Testis (tissue), 3 donors: ENCODE measurements around the gene MTIF2. TPM values are rescaled to one million over a fixed set of nuclear protein-coding genes. Genes with fewer than 3 reads are reported as not detected.
A peak's percentile ranks its signal among the peaks of the same experiment; 100 is the strongest.
"Not testable (repeated sequence)": the region's sequence is repeated elsewhere in the genome, so short reads cannot be mapped to it uniquely, and the experiment has no call there.

ENCODE experiments used
- DNase-seq: peaks from one replicate; pipeline ENCODE4 v3.0.0-alpha.2; 2019
- H3K27ac ChIP-seq, 2 donors: fragments of 200-600 bp; sonication (generic); one replicate each; pipeline ENCODE4 v1.5.1; 2019
- H3K27me3 ChIP-seq: fragments of 200-600 bp; sonication (generic); one replicate; pipeline ENCODE4 v1.5.1; 2019
- H3K36me3 ChIP-seq: fragments of 200-600 bp; sonication (generic); one replicate; pipeline ENCODE4 v1.5.1; 2017; ENCODE audit warnings: low read depth; ENCODE audit errors: missing control alignments
- H3K4me1 ChIP-seq: fragments of 200-600 bp; sonication (generic); one replicate; pipeline ENCODE4 v1.5.1; 2019
- H3K4me3 ChIP-seq, 2 donors: fragments of 200-600 bp; sonication (generic); one replicate each; pipeline ENCODE4 v1.5.1; 2017 to 2019
- H3K9me3 ChIP-seq: fragments of 200-600 bp; sonication (generic); one replicate; pipeline ENCODE4 v1.5.1; 2017
- POLR2A ChIP-seq: fragments of 450-650 bp; IDR thresholded peaks from one replicate; pipeline ENCODE4 v1.6.1; 2017; ENCODE audit warnings: antibody characterized with exemption, mild to moderate bottlenecking, moderate library complexity
- WGBS, 2 donors: methylation state at CpG; one replicate each; pipeline ENCODE4 v1.1.5; 2018; 5-methylcytosine and 5-hydroxymethylcytosine counted together
- intact Hi-C: fragments of 100-400 bp; cut with DNase I; formaldehyde crosslinking; loops from one replicate; pipeline ENCODE4 v1.15.1; 2023; ENCODE audit warnings: low total_unique reads
- polyA plus RNA-seq: library from polyadenylated mRNA; stranded (reverse); fragments of 350-450 nt; fragmentation: Illumina TruSeq; extraction: RNeasy Lipid Tissue Mini Kit (QIAGEN cat#74804); gene quantifications from one replicate; pipeline ENCODE4 v1.2.3, GENCODE V29; 2014; ENCODE audit warnings: low read depth, low replicate concordance; ENCODE audit not compliant: insufficient read depth
- total RNA-seq, 2 donors: library from RNA; depleted of rRNA; stranded (reverse); fragments of >200 nt; gene quantifications; one replicate each; pipeline ENCODE4 v1.2.3, GENCODE V29; 2016
- TF ChIP-seq, protein P1 (sequence below), 3 experiments: fragments of 450-650 bp in 2 of 3; fragments of 200-600 bp in 1 of 3; sonication (generic) in 1 of 3; IDR thresholded peaks; one replicate each; pipeline ENCODE4 v1.5.1; 2016 to 2019; ENCODE audit warnings: antibody characterized with exemption in 3 of 3, mild to moderate bottlenecking in 2 of 3, moderate library complexity in 1 of 3

The MTIF2 gene
- total and polyA plus RNA-seq, 3 donors from 2014 or later, result 15.0 to 23.9 (median 19.6) TPM

DNA sequence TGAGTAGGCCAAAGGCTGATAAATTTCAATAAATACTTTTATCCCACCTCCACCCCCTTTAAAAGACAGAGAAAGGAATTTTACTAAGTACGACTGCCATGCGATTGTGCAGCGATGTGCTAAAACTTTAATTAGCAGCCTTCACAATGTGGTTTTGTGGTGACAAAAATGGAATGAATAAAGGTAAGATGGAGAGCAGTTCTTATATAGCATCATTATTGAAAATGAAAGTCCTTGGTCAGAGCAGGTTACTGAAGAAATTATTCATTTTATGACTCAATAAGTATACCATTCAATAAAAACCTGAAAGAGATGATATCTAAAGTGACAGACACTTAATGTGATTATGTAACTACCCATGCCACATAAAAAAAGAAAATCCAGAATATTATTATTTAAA lies 33.2 kb upstream of the MTIF2 start:
- no peaks in the 10 kb centered on the region for H3K27me3 ChIP-seq
- H3K27ac ChIP-seq, result no peak overlapping the region
- 94 to 97% methylated on average over 3 of the region's 3 CpGs for WGBS, 2 donors
- H3K9me3 ChIP-seq, result no peaks in the 10 kb centered on the region
- H3K36me3 ChIP-seq, result no peaks in the 10 kb centered on the region
- intact Hi-C loops, result no loop called here
- no peaks in the 10 kb centered on the region for H3K4me1 ChIP-seq
- TF ChIP-seq, protein P1, sequence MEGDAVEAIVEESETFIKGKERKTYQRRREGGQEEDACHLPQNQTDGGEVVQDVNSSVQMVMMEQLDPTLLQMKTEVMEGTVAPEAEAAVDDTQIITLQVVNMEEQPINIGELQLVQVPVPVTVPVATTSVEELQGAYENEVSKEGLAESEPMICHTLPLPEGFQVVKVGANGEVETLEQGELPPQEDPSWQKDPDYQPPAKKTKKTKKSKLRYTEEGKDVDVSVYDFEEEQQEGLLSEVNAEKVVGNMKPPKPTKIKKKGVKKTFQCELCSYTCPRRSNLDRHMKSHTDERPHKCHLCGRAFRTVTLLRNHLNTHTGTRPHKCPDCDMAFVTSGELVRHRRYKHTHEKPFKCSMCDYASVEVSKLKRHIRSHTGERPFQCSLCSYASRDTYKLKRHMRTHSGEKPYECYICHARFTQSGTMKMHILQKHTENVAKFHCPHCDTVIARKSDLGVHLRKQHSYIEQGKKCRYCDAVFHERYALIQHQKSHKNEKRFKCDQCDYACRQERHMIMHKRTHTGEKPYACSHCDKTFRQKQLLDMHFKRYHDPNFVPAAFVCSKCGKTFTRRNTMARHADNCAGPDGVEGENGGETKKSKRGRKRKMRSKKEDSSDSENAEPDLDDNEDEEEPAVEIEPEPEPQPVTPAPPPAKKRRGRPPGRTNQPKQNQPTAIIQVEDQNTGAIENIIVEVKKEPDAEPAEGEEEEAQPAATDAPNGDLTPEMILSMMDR (IDR thresholded peaks at IDR 0.05), result no peak
- no peak for TF ChIP-seq POLR2A
- H3K4me3 ChIP-seq, result no peak overlapping the region
- DNase-seq, result no peak

DNA sequence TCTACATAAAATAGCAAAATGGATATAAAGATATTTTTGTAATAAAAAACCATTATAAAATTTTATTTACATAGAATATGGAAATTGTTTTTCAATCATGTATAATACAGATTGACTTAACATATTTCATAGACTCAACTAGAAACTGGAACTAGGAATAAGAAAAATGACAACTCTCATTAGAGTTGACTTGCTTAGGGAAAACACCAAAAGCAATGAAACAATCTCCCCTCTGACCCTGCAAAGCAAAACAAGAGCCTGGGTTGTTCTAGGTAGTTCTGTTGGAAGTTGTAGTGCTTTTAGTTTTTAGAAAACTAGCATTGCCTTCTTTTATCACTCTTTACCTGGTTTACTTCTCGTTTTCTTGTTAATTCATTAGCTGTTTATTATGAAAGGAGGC lies 32.2 kb upstream of the MTIF2 start:
- Histone ChIP-seq H3K4me1 (no peaks in the 10 kb centered on the region), H3K27ac (no peak overlapping the region), H3K36me3 (no peaks in the 10 kb centered on the region), H3K27me3 (no peaks in the 10 kb centered on the region), H3K9me3 (no peaks in the 10 kb centered on the region), H3K4me3 (no peak overlapping the region)
- no peak for TF ChIP-seq POLR2A
- TF ChIP-seq, protein P1 (IDR thresholded peaks at IDR 0.05), result no peak
- 90 to 93% methylated on average over 1 of the region's 1 CpG for WGBS, 2 donors
- DNase-seq, result no peak
- intact Hi-C loops, result no loop called here

DNA sequence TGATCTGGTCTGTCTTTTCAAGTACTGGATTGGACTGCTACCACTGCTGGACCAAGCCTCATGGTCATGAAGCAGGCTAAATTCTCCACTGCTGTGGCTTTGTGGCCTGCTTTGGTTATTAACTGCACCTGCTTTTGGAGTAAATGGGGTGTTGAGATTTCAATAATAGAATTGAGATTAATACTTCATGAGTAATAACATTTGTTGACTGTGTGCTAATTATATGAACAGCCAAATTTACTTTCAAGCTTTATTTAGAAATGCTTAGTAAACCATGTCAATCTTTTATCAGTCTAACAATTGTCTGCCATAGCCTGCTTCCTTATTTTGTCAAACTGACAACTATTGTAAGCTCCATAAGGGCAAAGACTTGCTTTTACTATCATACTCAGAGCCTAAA lies 27.4 kb upstream of the MTIF2 start:
- Histone ChIP-seq H3K27ac (no peak overlapping the region), H3K9me3 (no peaks in the 10 kb centered on the region), H3K36me3 (no peaks in the 10 kb centered on the region), H3K4me1 (no peaks in the 10 kb centered on the region), H3K27me3 (no peaks in the 10 kb centered on the region), H3K4me3 (no peak overlapping the region)
- DNase-seq, result no peak
- intact Hi-C loops, result no loop called here
- TF ChIP-seq POLR2A, result no peak
- TF ChIP-seq, protein P1 (IDR thresholded peaks at IDR 0.05), result no peak

DNA sequence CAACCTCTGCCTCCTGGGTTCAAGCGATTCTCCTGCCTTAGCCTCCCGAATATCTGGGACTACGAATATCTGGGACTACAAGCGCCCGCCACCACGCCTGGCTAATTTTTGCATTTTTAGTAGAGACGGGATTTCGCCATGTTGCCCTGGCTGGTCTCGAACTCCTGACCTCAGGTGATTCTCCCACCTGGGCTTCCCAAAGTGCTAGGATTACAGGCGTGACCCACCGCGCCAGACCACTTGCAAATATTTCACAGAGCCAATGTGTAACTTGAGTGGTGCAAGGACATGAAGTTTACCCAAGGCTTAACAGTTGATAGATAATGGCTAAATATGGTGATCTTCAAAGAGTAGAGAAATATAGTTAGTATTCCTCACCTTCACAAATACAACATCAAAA lies 14.1 kb upstream of the MTIF2 start:
- Histone ChIP-seq H3K9me3 (no peaks in the 10 kb centered on the region), H3K27me3 (no peaks in the 10 kb centered on the region), H3K36me3 (no peaks in the 10 kb centered on the region), H3K27ac (peak overlapping the region; percentile 88 to 90), H3K4me1 (peaks cover 7% of the 10 kb centered on the region), H3K4me3 (peak overlapping the region; percentile 66 to 71)
- intact Hi-C loops, result no loop called here
- no peak for TF ChIP-seq POLR2A
- TF ChIP-seq, protein P1 (IDR thresholded peaks at IDR 0.05), result no peak
- DNase-seq, result no peak
- WGBS, 2 donors, result 82 to 90% methylated on average over 12 of the region's 12 CpGs

DNA sequence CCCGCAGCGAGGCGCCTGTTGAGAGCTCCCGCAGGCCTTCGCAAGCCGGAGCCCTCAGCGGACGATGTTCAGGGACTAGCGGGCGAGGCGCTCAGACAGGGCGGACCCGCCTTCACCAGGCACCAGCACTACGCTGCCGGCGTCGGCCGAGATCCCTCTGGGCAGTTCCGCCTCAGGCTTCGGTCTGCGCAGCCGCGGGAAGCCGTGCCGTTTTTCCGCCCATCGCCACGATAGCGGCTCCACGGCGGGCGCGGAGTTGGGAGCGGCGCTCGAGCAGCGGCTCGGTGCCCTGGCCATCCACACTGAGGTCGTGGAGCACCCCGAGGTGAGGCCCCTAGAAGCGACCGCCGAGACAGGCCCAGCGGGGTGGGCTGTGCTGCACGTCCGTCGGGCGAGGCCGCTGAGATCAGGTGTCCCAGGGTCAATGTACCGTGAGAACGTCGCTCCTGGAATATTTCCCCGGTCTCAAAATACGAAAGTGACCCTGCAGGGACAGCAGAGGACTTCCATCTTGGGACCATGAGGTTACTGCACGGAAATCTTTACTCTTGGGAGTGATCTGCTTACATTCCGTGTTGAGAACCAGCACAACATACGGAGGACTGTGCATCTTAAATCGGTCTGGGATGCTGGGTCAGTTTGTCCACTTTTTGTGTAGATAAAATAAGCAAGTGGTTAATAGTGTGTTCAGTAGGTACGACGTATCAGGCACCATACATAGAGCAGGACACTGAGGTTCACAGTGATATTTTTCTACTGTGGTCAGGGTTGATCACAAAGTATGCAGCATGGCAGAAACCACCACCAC lies 13.3 kb upstream of the MTIF2 start:
- Histone ChIP-seq H3K4me3 (peak overlapping the region; percentile 66 to 71), H3K4me1 (peaks cover 7% of the 10 kb centered on the region), H3K27me3 (no peaks in the 10 kb centered on the region), H3K36me3 (no peaks in the 10 kb centered on the region), H3K27ac (peak overlapping the region; percentile 88 to 90), H3K9me3 (no peaks in the 10 kb centered on the region)
- DNase-seq, result peak; percentile 86
- TF ChIP-seq, protein P1 (IDR thresholded peaks at IDR 0.05), result no peak
- TF ChIP-seq POLR2A, result no peak
- intact Hi-C loops, result no loop called here
- WGBS, 2 donors, result 0% methylated on average over 19 to 59 of the region's 60 CpGs

DNA sequence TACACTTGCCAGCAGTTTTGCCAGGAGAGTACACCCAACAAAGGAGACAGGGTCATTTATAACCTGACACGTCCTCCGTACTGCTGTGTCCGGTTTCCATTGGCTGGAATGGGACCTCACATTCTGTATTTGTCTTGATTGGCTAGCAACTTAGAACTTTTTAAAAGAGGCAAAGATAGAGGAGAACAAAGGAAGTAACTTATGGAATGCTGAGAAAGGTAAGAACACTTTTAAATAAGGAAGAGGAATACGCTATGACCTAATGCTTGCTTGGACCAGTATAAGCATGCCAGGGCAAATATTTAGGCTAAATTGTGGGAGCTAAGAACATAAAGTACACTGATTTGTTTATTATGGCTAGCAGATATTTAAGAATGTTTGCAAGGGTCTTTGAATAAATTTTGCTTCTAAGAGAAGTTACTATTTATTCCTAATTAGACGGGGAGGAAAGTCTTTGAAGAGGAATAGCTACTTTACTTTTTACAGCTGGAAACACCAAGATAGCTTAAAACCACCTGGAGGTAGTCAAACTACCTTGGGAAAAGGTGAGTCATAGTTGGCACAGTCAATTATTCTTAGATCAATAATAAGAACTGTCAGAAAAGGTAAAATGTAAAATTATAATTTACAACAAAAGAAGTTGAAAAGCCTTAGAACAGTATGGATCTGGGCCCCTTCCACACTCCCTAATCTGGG lies 12.0 kb upstream of the MTIF2 start:
- H3K9me3 ChIP-seq, H3K4me1 ChIP-seq, DNase-seq, intact Hi-C loops, H3K27ac ChIP-seq, H3K36me3 ChIP-seq, H3K27me3 ChIP-seq: not testable (repeated sequence)
- WGBS, 2 donors, result 81 to 90% methylated on average over 5 of the region's 5 CpGs
- peak overlapping the region in 1 of 2 donors; percentile 71 for H3K4me3 ChIP-seq

DNA sequence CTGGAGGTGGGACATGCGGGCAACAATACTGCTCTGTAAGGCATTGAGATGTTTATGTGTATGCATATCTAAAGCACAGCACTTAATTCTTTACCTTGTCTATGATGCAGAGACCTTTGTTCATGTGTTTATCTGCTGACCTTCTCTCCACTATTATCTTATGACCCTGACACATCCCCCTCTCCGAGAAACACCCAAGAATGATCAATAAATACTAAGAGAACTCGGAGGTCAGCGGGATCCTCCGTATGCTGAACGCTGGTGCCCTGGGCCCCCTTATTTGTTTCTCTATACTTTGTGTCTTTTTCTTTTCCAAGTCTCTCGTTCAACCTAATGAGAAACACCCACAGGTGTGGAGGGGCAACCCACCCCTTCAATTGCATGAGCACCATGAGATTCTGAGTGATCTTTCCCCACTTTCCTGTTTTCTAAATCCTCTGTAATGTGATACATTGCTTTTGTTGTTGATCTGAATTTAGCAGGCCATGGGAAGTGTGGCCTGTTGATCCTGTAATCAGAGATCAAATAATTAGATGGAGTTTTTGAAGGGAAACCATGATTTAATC lies 10.9 kb upstream of the MTIF2 start:
- H3K4me1 ChIP-seq, H3K36me3 ChIP-seq, H3K27ac ChIP-seq, intact Hi-C loops, DNase-seq, H3K27me3 ChIP-seq, H3K9me3 ChIP-seq, H3K4me3 ChIP-seq: not testable (repeated sequence)
- 42 to 60% methylated on average over 7 of the region's 7 CpGs for WGBS, 2 donors
